ENCODE measurements around the gene MROH9. TPM values are rescaled to one million over a fixed set of nuclear protein-coding genes. Genes with fewer than 3 reads are reported as not detected.
"Not testable (repeated sequence)": the region's sequence is repeated elsewhere in the genome, so short reads cannot be mapped to it uniquely, and the experiment has no call there.

MROH9 gene
- total and polyA plus RNA-seq, 2 donors = not detected

DNA sequence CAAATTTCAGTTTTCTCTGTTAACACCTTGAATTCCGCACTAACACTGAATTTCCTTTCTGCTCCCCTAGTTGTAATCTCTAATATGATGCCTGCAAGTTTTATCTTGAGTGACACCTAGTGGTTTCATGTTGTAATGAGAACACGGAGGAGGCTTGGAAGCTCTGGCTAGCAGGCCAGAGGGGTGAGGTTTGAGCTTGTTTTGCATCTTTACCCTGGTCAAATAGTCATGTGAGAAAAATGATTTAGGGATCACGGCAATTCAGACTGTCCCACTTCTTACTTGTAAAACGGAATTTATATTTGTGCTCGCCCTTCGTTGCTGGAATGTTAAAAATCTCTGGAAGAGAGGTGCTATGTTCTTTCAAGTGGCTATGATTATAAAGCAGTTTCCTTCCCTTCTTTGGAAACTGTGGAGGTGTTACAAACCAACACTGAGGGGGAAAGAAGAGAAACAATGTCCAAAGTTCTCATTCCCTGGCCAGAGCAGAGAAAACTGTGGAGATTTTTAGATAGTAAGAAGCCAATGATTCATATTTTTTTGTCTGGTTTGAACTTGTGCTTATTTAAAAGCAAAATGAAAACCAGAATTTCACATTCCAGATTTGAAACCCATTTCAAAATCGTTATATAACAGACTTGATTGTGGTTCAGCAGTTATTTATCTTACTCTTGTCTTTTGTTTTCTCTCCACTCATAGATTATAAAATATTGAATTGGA, 5.3 kb upstream of the MROH9 start:
- no peak overlapping the region for H3K27ac ChIP-seq (ENCODE audit: low read depth)
- no peaks in the 10 kb centered on the region for H3K4me1 ChIP-seq (ENCODE audit: insufficient read depth)
- DNase-seq (ENCODE audit: extremely low spot score) = peak; percentile 25
- no peak overlapping the region for H3K4me3 ChIP-seq (ENCODE audit: low read depth, low read length)
- WGBS = 13% methylated on average over 7 of the region's 7 CpGs
- H3K36me3 ChIP-seq (ENCODE audit: insufficient read depth) = no peaks in the 10 kb centered on the region

DNA sequence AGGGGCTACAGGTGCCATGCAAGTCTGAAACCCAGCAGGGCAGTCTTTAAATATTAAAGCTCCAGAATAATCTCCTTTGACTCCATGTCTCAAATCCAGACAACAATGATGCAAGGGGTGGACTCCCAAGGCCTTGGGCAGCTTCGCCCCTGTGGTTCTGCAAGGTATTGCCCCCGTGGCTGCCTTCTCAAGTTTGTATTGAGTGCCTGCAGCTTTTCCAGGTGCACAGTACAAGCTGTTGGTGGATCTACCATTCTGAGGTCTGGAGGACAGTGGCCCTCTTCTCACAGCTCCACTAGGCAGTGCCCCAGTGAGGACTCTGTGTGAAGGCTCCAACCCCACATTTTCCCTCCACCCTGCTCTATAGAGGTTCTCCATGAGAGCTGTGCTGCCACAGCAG, 3.7 kb upstream of the MROH9 start:
- WGBS = 91% methylated on average over 2 of the region's 2 CpGs
- no peak overlapping the region for H3K27ac ChIP-seq (ENCODE audit: low read depth)
- no peaks in the 10 kb centered on the region for H3K4me1 ChIP-seq (ENCODE audit: insufficient read depth)
- H3K36me3 ChIP-seq (ENCODE audit: insufficient read depth) = no peaks in the 10 kb centered on the region
- no peak overlapping the region for H3K4me3 ChIP-seq (ENCODE audit: low read depth, low read length)
- no peak for DNase-seq (ENCODE audit: extremely low spot score)

DNA sequence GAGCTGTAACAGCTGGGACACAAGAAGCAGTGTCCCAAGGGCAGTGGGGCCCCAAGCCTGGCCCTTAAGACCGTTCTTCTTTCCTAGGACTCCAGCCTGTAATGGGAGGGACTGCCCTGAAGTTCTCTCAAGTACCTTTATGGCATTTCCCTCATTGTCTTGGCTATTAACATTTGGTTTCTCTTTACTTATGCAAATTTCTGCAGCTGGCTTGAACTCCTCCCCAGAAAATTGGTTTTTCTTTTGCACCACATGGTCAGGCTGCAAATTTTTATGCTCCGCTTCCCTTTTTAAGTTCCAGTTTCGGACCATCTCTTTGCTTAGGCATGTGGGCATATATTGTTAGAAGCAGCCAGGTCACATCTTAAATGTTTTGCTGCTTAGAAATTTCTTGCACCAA, 3.1 kb upstream of the MROH9 start:
- Histone ChIP-seq H3K36me3 (ENCODE audit: insufficient read depth) (no peaks in the 10 kb centered on the region), H3K27ac (ENCODE audit: low read depth) (no peak overlapping the region), H3K4me3 (ENCODE audit: low read depth, low read length) (no peak overlapping the region), H3K4me1 (ENCODE audit: insufficient read depth) (no peaks in the 10 kb centered on the region)
- 82% methylated on average over 3 of the region's 3 CpGs for WGBS
- DNase-seq (ENCODE audit: extremely low spot score) = no peak

DNA sequence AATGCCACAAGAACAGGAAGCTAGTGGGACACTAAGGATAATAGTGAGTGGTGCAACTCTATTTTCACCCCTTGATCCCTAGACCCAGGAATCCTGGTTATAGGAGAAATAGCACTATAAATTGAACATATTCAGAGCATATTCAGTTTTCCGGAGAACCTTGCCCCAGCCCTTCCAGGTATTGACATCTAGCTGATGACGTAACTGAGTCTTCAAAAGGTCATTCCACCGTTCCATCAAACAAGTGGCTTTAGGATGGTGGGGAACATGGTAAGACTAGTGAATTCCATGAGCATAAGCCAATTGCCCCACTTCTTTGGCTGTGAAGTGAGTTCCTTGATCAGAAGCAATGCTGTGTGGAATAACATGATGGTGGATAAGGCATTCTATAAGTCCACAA, 2.9 kb downstream of the MROH9 start:
- DNase-seq (ENCODE audit: extremely low spot score) = no peak
- Histone ChIP-seq H3K4me1 (ENCODE audit: insufficient read depth) (no peaks in the 10 kb centered on the region), H3K27ac (ENCODE audit: low read depth) (no peak overlapping the region), H3K36me3 (ENCODE audit: insufficient read depth) (no peaks in the 10 kb centered on the region), H3K4me3 (ENCODE audit: low read depth, low read length) (no peak overlapping the region)
- 97% methylated on average over 3 of the region's 3 CpGs for WGBS

DNA sequence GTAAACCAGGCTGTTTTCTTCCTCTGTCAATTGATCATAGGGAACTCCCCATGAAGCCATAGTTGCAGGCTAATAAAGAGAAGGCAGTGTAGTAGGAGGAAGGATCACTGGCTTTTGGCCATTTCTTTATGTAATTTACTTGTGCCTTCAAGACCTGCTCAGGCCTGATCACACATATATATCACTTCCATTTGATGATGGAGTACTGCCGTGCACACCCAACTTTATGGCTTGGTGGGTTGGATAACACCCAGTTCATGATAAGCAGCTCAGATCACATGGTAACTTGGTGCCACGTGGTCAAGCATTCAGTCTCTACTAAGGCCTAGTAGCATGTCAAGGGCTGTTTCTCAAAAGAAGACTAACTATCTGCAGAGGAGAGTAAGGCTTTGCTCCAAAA, 4.1 kb downstream of the MROH9 start:
- Histone ChIP-seq H3K4me3 (ENCODE audit: low read depth, low read length) (no peak overlapping the region), H3K4me1 (ENCODE audit: insufficient read depth) (no peaks in the 10 kb centered on the region), H3K36me3 (ENCODE audit: insufficient read depth) (no peaks in the 10 kb centered on the region), H3K27ac (ENCODE audit: low read depth) (no peak overlapping the region)
- 79% methylated on average over 2 of the region's 2 CpGs for WGBS
- no peak for DNase-seq (ENCODE audit: extremely low spot score)

DNA sequence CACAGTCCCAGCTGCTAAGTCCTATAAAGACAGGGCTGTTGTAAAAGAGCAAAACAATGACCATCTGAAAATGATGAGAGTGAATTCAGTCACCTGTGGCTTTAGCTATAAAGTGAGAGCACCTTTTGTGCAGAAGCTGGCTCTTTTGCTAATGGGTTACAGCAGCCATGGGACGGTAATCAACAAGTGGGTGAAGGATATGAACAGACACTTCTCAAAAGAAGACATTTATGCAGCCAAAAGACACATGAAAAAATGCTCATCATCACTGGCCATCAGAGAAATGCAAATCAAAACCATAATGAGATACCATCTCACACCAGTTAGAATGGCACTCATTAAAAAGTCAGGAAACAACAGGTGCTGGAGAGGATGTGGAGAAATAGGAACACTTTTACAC, 16.4 kb downstream of the MROH9 start:
- H3K4me1 ChIP-seq (ENCODE audit: insufficient read depth); H3K36me3 ChIP-seq (ENCODE audit: insufficient read depth); H3K4me3 ChIP-seq (ENCODE audit: low read depth, low read length); H3K27ac ChIP-seq (ENCODE audit: low read depth); DNase-seq (ENCODE audit: extremely low spot score): not testable (repeated sequence)
- WGBS = 95% methylated on average over 1 of the region's 1 CpG

DNA sequence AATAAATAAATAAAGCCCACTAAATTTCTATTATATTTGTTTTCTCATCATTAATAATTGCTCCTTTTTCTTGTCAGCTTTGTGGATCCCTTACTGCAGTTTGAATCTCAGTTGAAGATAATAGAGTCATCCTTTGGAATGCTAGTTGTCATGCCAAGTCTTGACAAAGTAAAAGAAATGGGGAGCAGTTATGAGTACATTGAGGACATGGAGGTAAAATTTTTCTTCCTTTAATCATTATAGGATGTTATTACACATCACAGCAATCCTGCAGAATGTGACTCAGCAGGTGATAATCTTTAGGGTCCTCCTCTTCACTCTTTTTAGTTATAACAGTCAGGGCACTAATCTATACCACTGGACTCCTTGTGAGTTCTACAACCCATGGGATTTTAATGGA, 24.1 kb downstream of the MROH9 start:
- Histone ChIP-seq H3K27ac (ENCODE audit: low read depth) (no peak overlapping the region), H3K4me3 (ENCODE audit: low read depth, low read length) (no peak overlapping the region), H3K36me3 (ENCODE audit: insufficient read depth) (no peaks in the 10 kb centered on the region), H3K4me1 (ENCODE audit: insufficient read depth) (no peaks in the 10 kb centered on the region)
- DNase-seq (ENCODE audit: extremely low spot score) = no peak

DNA sequence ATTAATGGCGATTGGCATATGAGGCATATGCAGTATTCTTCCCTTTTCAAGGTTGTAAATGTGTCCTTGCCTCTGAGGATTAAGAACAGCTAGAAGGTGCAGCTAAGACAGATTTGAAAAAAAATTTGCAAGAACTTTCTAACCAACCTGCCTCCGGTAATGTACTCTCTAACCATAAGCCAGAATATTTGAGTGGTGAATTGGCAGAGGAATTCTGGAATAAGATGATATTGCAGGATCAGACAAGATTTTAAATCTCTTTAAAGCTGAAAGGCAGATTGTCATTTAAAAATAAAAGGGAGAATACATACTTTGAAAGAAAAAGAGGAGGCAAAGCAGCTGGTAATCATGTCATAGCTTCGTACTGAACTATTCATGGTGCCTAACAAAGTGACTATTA, 29.2 kb downstream of the MROH9 start:
- WGBS = 80% methylated on average over 3 of the region's 3 CpGs
- Histone ChIP-seq H3K27ac (ENCODE audit: low read depth) (no peak overlapping the region), H3K4me3 (ENCODE audit: low read depth, low read length) (no peak overlapping the region), H3K4me1 (ENCODE audit: insufficient read depth) (no peaks in the 10 kb centered on the region), H3K36me3 (ENCODE audit: insufficient read depth) (no peaks in the 10 kb centered on the region)
- DNase-seq (ENCODE audit: extremely low spot score) = no peak

DNA sequence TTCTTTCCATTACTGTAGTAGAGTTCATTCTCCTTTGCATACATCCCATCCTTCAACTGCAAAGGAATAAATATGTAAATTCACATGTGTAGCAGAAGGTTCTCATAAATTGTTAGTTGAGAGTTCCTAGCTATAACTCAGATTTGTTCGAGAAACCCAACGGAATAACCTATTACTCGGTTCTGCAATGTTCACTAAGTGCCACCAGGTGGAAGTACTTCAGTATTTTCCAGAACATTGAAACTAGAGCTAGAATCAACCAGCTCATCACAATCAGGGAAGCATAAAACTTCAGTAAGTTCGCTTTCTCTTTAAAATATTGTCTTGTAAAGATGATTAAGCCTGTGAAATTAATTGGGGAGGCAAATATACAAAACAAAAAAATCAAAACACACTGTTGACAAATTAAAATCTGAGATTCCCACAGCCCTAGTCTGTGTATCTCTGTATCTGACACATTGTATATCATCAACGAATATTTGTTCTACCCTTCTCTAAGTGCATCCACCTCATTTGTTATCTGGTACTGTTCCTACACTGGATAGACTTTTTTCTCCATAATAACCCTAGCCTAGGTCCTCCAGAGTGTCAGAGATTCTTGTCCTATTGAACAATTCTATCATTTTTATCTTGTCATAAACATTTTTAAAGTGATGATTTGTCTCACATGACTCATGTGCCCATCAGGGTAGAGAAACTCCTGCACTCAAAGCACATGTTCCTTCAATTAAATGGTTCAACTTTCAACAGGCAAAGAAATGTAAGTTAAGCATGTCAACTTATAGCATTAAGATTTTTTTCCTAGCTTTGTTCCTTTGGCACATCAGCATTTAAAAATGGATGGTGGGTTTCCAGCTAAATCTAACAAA, 31.9 kb downstream of the MROH9 start:
- no peak for DNase-seq (ENCODE audit: extremely low spot score)
- Histone ChIP-seq H3K27ac (ENCODE audit: low read depth) (no peak overlapping the region), H3K4me1 (ENCODE audit: insufficient read depth) (no peaks in the 10 kb centered on the region), H3K36me3 (ENCODE audit: insufficient read depth) (no peaks in the 10 kb centered on the region), H3K4me3 (ENCODE audit: low read depth, low read length) (no peak overlapping the region)
- WGBS = 21% methylated on average over 5 of the region's 5 CpGs

DNA sequence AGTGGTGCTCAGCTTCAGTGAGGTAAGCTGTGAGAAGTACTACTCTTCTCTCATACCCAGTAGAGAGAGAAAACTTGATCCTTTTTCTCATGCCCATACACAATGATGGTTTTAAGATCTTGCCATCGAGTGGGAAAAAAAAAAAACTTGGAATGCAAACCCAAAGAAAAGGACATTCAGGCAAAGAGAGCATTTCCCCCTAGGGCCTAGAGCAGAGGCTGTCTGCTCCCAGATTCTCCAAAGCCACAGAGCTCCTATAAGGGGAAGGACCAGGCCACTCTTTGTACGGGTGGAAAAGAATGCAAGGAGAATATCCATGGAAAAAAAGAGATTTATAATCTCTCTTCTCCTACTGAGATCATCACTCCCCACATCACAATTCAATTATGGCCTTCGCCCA, 34.9 kb downstream of the MROH9 start:
- no peak for DNase-seq (ENCODE audit: extremely low spot score)
- 64% methylated on average over 3 of the region's 3 CpGs for WGBS
- no peaks in the 10 kb centered on the region for H3K4me1 ChIP-seq (ENCODE audit: insufficient read depth)
- H3K4me3 ChIP-seq (ENCODE audit: low read depth, low read length) = no peak overlapping the region
- no peak overlapping the region for H3K27ac ChIP-seq (ENCODE audit: low read depth)
- H3K36me3 ChIP-seq (ENCODE audit: insufficient read depth) = no peaks in the 10 kb centered on the region

DNA sequence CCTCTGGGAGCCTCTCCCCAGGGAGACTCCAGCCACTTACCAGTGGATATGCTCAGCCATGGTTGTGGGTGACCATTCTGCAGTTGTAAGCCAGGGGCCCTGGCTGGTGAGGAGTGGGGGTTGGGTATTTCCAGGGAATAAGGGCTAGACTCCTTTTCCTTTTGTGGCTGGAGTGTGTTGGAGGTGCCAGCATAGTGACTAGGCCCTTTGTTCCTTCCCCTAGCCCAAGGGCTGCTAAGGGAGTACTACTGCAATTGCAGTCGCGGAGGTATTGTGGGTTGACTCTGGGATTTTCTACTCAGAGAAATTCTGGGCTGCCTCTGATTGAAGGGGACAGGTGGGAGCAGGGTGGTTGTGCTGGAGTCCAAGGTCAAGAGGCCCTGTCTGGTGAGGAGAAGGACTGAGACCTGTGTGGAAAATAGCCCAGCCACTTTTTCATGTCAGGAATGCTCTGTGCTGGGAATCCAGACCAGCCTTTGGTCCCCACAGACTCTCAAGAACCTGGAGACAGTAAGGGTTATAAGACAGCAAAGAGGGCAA, 43.1 kb downstream of the MROH9 start:
- no peak for DNase-seq (ENCODE audit: extremely low spot score)
- H3K27ac ChIP-seq (ENCODE audit: low read depth) = no peak overlapping the region
- no peaks in the 10 kb centered on the region for H3K4me1 ChIP-seq (ENCODE audit: insufficient read depth)
- H3K36me3 ChIP-seq (ENCODE audit: insufficient read depth) = no peaks in the 10 kb centered on the region
- no peak overlapping the region for H3K4me3 ChIP-seq (ENCODE audit: low read depth, low read length)
- WGBS = 93% methylated on average over 2 of the region's 2 CpGs

DNA sequence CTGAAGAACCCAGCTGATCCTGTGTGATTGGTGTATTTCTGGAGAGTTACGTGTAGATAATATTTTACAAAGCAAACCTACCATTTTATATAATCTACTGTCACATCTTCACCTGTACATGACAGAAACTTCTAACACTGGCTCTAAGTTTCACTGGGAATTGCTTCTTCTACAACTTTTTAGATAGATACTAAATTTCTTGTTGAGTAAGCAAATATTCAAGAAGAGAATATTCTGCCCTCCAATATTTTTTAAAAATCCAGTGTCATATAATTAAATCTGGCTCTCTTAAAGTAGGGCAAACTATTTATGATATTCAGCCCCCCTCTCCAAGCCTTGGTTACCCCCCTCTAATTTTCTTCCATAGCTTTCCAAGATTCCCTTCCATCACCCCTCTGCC, 50.1 kb downstream of the MROH9 start:
- WGBS = 74% methylated on average over 1 of the region's 1 CpG
- no peak for DNase-seq (ENCODE audit: extremely low spot score)
- Histone ChIP-seq H3K4me3 (ENCODE audit: low read depth, low read length) (no peak overlapping the region), H3K27ac (ENCODE audit: low read depth) (no peak overlapping the region), H3K4me1 (ENCODE audit: insufficient read depth) (no peaks in the 10 kb centered on the region), H3K36me3 (ENCODE audit: insufficient read depth) (no peaks in the 10 kb centered on the region)

DNA sequence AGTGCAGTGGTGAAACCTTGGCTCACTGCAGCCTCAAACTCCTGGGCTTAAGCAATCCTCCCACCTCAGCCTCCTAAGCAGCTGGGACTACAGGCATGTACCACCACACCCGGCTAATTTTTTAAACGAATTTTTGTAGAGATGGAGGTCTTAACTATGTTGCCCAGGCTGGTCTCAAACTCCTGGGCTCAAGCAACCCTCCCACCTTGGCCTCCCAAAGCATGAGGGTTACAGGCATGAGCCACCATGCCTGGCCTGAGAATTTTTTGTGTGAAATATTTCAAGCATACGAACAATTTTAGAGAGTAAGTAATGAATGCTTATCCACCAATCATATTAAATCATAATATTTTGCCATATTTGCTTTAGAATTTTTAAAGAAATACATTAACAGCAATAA, 51.6 kb downstream of the MROH9 start:
- WGBS = 86% methylated on average over 3 of the region's 3 CpGs

DNA sequence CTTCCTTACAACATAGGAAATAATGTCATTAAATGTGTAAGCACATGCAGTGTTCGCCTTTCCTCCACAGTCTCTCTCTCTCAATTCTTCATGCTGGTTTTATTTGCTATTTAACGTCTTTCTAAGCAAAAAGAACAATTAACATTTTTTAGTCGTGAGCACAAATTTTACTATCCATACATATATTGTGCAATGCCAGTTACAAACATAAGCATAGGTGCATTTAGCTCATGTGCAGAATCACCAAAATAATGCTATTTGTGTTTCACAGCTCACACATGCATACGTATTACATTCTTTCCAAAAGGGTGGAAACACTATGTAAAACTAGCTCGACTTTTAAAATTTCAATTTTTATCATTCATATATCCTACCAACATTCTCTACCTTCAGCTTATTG, 52.1 kb downstream of the MROH9 start:
- 81% methylated on average over 5 of the region's 5 CpGs for WGBS
- DNase-seq (ENCODE audit: extremely low spot score) = no peak
- no peak overlapping the region for H3K4me3 ChIP-seq (ENCODE audit: low read depth, low read length)
- no peaks in the 10 kb centered on the region for H3K36me3 ChIP-seq (ENCODE audit: insufficient read depth)
- H3K27ac ChIP-seq (ENCODE audit: low read depth) = no peak overlapping the region
- no peaks in the 10 kb centered on the region for H3K4me1 ChIP-seq (ENCODE audit: insufficient read depth)

More for the DNA sequence above, 51.6 kb downstream of the MROH9 start:
- H3K4me1 ChIP-seq (ENCODE audit: insufficient read depth) = no peaks in the 10 kb centered on the region
- H3K36me3 ChIP-seq (ENCODE audit: insufficient read depth) = no peaks in the 10 kb centered on the region
- no peak overlapping the region for H3K4me3 ChIP-seq (ENCODE audit: low read depth, low read length)
- no peak for DNase-seq (ENCODE audit: extremely low spot score)
- no peak overlapping the region for H3K27ac ChIP-seq (ENCODE audit: low read depth)
